IPS-NIHi7 (cell line): ENCODE data around the gene ZNF423.
"Not testable (repeated sequence)": the region's sequence is repeated elsewhere in the genome, so short reads cannot be mapped to it uniquely, and the experiment has no call there.

Experiments used
- DNase-seq: peaks from one replicate; pipeline ENCODE4 v3.0.0; 2012; ENCODE audit warnings: mixed read lengths; ENCODE audit errors: extremely low spot score

The ZNF423 gene

GRCh38 chr16:49697631-49698452, 158.1 kb downstream of the ZNF423 start:
- DNase-seq = no peak

GRCh38 chr16:49696414-49697101, 159.4 kb downstream of the ZNF423 start:
- peak; percentile 88 for DNase-seq

GRCh38 chr16:49695782-49696413, 160.0 kb downstream of the ZNF423 start:
- DNase-seq = peak; percentile 56

- no peak for DNase-seq
Observed at GRCh38 chr16:49693445-49693844, 162.5 kb downstream of the ZNF423 start.

- no peak for DNase-seq
Observed at GRCh38 chr16:49690778-49691177, 165.1 kb downstream of the ZNF423 start.

GRCh38 chr16:49688036-49688697, 167.7 kb downstream of the ZNF423 start:
- peak; percentile 57 for DNase-seq

GRCh38 chr16:49687476-49688002, 168.4 kb downstream of the ZNF423 start:
- DNase-seq = no peak

- no peak for DNase-seq
Observed at GRCh38 chr16:49684696-49685095, 171.2 kb downstream of the ZNF423 start.

GRCh38 chr16:49682577-49683165, 173.2 kb downstream of the ZNF423 start:
- no peak for DNase-seq

- no peak for DNase-seq
Observed at GRCh38 chr16:49681217-49681883, 174.6 kb downstream of the ZNF423 start.

- no peak for DNase-seq
Observed at GRCh38 chr16:49679095-49679494, 176.8 kb downstream of the ZNF423 start.

- not testable (repeated sequence) for DNase-seq
Observed at GRCh38 chr16:49677661-49678060, 178.3 kb downstream of the ZNF423 start.

GRCh38 chr16:49675413-49675812, 180.5 kb downstream of the ZNF423 start:
- DNase-seq = no peak

- DNase-seq = no peak
Observed at GRCh38 chr16:49674990-49675389, 180.9 kb downstream of the ZNF423 start.

GRCh38 chr16:49674351-49674851, 181.5 kb downstream of the ZNF423 start:
- no peak for DNase-seq

- DNase-seq = no peak
Observed at GRCh38 chr16:49673442-49673841, 182.5 kb downstream of the ZNF423 start.

GRCh38 chr16:49672753-49673152, 183.2 kb downstream of the ZNF423 start:
- DNase-seq = no peak

- DNase-seq = no peak
Observed at GRCh38 chr16:49671333-49671732, 184.6 kb downstream of the ZNF423 start.

- no peak for DNase-seq
Observed at GRCh38 chr16:49670627-49671026, 185.3 kb downstream of the ZNF423 start.

- DNase-seq = no peak
Observed at GRCh38 chr16:49665482-49666230, 190.3 kb downstream of the ZNF423 start.
